TTC549 (cell line): Measurements from ENCODE around the gene S100A8.
"Not testable (repeated sequence)": the region's sequence is repeated elsewhere in the genome, so short reads cannot be mapped to it uniquely, and the experiment has no call there.

Source experiments
- FAIRE-seq: peaks from 2 replicates; lab custom pipeline; 2012; peaks lifted over from hg19 to GRCh38; lab: Jason Lieb, UNC

Gene S100A8

GRCh38 chr1:153390938-153391710 lies at the start of gene S100A8:
Gene S100A8, minus strand, starts transcription at chr1:153391073. Its CDS starts 538 bp downstream, at chr1:153390535.
- no peak for FAIRE-seq

DNA sequence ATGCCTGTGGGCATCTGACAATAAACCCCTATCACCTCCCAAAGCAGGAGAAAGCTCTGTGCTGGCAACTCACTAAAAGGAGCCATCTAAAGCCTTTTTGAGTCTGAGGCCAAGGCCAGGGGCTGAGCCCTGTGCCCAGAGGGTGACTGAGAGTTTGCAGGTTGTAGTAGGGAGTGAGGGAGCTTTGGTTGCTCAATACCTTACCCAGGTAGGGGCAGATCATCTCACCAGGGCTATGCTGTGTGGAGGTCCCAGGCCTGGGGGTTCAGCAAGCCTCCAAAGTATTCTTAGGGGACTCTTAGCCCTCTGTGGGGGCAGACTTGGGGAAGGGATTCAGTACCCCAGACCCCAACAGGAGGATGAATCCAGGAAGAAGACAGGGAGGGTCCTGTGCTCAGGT lies 48.4 kb upstream of the S100A8 start:
- FAIRE-seq = no peak

DNA sequence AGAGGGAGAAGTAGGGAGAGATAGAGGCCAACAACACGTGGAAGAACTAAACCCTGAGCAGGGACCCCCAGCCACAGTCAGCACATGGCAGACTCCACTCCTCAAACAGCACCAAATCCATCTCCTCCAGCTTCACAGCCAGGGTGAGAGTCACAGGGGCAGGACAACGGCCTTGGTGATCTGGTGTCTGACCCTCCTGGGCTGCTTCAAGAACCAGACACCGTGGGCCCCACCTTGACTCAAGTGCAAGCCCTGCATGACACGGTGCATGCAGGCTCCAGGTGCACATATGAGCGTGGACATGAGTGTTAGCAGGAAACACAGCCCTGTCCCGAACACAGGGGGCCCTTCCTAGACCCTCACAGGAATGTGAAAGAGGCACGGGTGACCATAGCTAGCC lies 47.7 kb upstream of the S100A8 start:
- no peak for FAIRE-seq

- no peak for FAIRE-seq
Observed at GRCh38 chr1:153437236-153437635, 46.4 kb upstream of the S100A8 start.

- FAIRE-seq = no peak
Observed at GRCh38 chr1:153434746-153435455, 44.0 kb upstream of the S100A8 start.

DNA sequence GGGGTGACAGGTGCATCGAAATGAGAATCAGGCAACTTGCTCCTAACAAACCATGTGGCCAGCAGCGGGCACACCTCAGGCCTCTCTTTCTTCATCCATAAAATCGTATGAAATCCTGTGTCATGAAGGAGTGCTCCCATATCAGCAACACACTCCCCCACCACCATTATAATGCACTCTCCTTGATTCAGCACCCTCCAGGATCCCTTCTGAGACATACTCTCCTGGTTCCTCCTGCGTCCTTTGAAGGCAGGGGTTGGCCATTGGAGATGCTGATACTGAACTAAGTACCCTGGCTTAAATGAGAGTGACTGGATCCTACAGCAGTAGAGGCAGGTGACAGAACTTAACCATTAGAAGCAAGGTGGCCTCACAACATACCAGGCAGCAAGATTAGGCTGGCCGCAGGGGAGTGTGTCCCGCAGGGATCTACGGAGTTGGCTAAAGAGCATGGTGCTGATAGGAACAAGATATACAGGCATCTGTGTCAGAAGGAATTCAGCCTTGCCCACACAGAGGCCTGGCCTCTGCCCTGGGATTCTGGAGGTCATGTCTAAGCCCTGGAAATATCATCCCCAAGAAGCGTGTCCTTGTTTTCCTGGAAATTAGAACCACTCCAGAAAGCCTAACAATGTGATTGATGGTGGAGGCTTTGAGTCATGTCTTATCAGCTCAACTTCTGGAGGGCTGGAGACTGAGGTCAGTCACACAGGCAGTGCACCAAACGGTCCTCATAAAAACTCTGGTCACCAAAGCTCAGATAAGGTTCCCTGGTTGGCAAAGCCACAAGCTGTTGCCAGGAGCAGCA lies 42.2 kb upstream of the S100A8 start:
- no peak for FAIRE-seq

GRCh38 chr1:153431928-153432327 lies 41.1 kb upstream of the S100A8 start:
- FAIRE-seq = no peak

- FAIRE-seq = no peak
Observed at GRCh38 chr1:153431427-153431826, 40.6 kb upstream of the S100A8 start.

- FAIRE-seq = no peak
Observed at GRCh38 chr1:153431002-153431401, 40.1 kb upstream of the S100A8 start.

GRCh38 chr1:153430561-153430960 lies 39.7 kb upstream of the S100A8 start:
- FAIRE-seq = no peak

- no peak for FAIRE-seq
Observed at GRCh38 chr1:153430166-153430553, 39.3 kb upstream of the S100A8 start.

GRCh38 chr1:153429266-153430165 lies 38.6 kb upstream of the S100A8 start:
- FAIRE-seq = no peak

DNA sequence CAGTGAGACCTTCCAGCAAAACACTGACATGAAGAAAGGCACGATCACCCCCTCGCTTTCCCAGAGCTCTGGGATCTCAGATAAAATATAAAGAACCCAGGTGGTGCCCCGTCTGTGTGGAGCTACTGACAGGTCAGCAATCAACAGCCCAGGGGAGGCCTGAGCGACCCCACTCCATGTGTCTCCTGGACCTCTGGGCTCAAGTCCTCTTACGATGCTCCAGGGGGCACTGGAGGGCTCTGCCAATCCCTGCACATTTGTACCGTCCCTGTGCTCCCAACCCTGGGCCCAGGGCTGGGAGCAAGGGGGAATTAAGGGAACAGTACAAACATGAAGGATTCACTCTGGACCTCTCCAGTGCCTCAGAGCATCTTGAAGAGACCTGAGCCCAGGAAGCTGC lies 37.9 kb upstream of the S100A8 start:
- FAIRE-seq = no peak

DNA sequence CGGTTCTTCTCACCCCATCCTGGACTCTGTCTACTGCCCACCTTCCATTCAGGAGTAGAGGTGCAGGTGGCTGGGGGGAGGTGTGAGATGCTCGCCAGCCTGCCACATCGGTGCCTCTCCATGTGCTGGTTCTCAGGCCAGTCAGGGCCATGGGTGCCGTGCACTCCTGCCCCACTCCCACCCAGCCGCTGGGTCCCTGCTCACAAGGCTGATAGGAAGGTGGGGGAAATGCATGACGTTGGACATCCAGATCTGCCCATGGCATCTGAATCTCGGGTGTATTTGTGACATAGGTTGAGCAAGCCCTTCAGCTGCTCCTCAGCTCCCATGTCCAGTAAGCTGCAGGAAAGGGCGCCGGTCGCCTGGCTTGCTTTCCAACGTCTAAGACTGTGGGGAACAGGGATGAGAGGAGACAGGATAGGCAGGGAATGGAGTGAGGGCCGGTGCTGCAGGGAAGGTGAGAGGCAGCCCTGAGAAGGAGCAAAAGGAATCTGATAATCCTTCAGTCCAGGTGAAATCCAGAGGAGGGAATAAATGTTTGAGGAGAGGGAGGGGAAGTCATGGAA lies 37.3 kb upstream of the S100A8 start:
- FAIRE-seq = no peak

DNA sequence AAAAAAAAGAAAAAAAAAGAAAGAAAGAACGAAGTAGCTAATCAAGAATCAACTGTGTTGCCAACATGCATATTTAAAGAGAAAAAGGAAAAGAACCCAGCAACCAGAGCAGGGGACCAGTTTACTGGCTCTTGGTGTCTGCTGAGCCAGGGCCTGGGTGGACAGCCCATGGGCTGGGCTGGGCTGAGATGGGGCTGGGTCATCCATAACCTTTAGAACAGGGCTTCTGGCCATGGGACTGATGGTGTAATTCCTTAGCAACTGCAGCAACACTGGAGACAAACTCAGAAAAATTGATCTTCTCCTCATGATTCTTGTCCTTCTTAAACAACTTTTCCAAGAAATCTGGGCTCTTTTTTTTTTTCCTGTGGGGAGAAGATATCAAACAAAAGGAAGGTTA lies 35.9 kb upstream of the S100A8 start:
- FAIRE-seq = no peak

DNA sequence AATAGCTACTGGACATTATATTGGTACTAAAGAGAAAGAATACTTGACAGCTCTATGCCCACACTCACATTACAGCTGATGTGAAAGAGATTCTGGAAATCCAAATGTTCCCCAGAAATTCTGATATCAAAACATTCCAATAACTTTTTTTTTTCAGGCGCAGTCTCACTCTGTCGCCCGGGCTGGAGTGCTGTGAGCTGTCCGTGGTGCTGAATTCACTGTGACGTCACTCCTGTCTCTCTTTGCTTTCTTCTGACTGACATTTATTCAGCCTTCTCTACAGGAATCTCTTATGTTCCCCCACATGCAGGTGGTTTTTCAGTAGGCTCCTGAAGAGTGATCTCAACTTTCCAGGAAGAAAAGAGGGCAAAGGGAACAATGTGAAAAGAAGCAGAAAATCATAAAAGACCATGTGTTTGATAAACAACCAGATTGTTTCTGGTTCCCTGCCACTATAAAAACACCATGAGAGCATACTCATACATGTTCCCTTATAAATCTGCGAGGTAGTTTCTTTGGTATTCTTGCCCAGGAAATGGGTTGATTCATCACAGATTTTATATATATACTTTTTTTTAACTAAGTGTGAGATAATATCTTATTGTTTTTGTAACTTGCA lies 31.7 kb upstream of the S100A8 start:
- peak; percentile 65 for FAIRE-seq

DNA sequence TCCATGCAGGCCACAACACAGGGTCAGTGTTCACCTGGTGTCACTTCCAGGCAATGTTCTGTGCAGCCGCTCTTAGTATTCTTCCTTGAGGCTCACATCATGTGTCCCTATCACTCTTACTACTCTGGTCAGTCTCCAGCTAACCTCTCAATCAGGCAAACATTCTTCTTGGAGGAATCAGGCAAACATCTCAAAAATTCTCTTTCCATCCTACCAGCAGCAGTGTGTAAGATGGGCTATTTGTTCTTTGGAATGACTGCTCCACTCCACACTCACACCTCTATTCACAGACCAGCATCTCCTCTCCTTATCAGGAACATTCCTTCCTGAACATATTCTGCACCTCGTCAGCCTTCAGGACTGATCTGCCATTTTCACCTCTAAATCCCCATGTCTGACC lies 29.4 kb upstream of the S100A8 start:
- FAIRE-seq = no peak

GRCh38 chr1:153419436-153419793 lies 28.5 kb upstream of the S100A8 start:
- not testable (repeated sequence) for FAIRE-seq

GRCh38 chr1:153418758-153419435 lies 28.0 kb upstream of the S100A8 start:
- FAIRE-seq = not testable (repeated sequence)

DNA sequence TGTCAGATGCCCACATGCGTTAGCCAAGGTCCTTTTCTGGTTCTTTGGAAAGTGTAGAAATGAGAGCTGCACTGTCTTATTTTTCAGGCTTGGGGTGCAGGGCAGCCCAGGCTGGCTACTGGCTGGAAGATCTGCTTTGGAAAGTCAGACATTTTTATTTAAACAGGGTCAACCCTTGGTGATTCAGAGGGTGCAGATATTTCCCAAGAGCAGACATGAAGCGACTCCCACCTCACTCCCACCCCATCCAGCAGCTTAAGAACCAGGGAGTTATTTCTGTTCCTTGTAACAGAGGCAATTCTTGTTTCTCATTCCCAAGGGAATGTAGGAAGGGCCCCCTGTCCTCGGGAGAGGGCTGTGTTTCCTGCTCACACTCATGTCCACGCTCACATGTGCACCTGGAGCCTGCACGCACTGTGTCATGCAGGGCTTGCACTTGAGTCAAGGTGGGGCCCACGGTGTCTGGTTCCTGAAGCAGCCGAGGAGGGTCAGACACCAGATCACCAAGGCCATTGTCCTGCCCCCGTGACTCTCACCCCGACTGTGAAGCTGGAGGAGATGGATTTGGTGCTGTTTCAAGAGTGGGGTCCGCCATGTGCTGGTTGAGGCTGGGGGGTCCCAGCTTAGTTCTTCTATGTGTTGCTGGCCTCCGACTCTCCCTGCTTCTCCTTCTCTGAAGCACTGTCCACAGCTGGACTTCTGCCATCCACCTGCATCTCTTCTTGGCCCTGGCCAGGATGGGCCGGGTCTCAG lies 26.4 kb upstream of the S100A8 start:
- FAIRE-seq = no peak
